Measurements from ENCODE around the gene SLIT3.

The SLIT3 gene

GRCh38 chr5:169168280-169168679 is 132.7 kb downstream of the SLIT3 start:
- Histone ChIP-seq H3K79me2 (ENCODE audit: insufficient read depth, low read depth) (no peaks in the 10 kb centered on the region), H3K9ac (no peak overlapping the region), H2AFZ (ENCODE audit: low read depth) (no peak overlapping the region), H3K4me3 (IDR thresholded peaks at IDR 0.05; ENCODE audit: insufficient read depth, low read depth, low read length) (no peak overlapping the region), H3K27ac (no peak overlapping the region), H4K20me1 (ENCODE audit: insufficient read depth) (no peaks in the 10 kb centered on the region), H3K4me2 (no peak overlapping the region), H3K4me1 (ENCODE audit: low read depth, poor library complexity, severe bottlenecking) (no peaks in the 10 kb centered on the region), H3K27me3 (ENCODE audit: insufficient read depth, low read depth) (no peaks in the 10 kb centered on the region), H3K36me3 (ENCODE audit: insufficient read depth) (no peaks in the 10 kb centered on the region)
- TF ChIP-seq CTCF (conservative IDR thresholded peaks at IDR 0.05; ENCODE audit: low read depth, low read length), result no peak

- Histone ChIP-seq H2AFZ (ENCODE audit: low read depth) (no peak overlapping the region), H4K20me1 (ENCODE audit: insufficient read depth) (no peaks in the 10 kb centered on the region), H3K4me1 (ENCODE audit: low read depth, poor library complexity, severe bottlenecking) (no peaks in the 10 kb centered on the region), H3K9ac (no peak overlapping the region), H3K36me3 (ENCODE audit: insufficient read depth) (no peaks in the 10 kb centered on the region), H3K79me2 (ENCODE audit: insufficient read depth, low read depth) (no peaks in the 10 kb centered on the region), H3K4me3 (IDR thresholded peaks at IDR 0.05; ENCODE audit: insufficient read depth, low read depth, low read length) (no peak overlapping the region), H3K27ac (no peak overlapping the region), H3K27me3 (ENCODE audit: insufficient read depth, low read depth) (no peaks in the 10 kb centered on the region), H3K4me2 (no peak overlapping the region)
- no peak for TF ChIP-seq CTCF (conservative IDR thresholded peaks at IDR 0.05; ENCODE audit: low read depth, low read length)
Measured at GRCh38 chr5:169166078-169166477, 134.9 kb downstream of the SLIT3 start.

- Histone ChIP-seq H3K4me1 (ENCODE audit: low read depth, poor library complexity, severe bottlenecking) (no peaks in the 10 kb centered on the region), H3K27ac (no peak overlapping the region), H3K79me2 (ENCODE audit: insufficient read depth, low read depth) (no peaks in the 10 kb centered on the region), H3K27me3 (ENCODE audit: insufficient read depth, low read depth) (no peaks in the 10 kb centered on the region), H3K9ac (no peak overlapping the region), H4K20me1 (ENCODE audit: insufficient read depth) (no peaks in the 10 kb centered on the region), H3K36me3 (ENCODE audit: insufficient read depth) (no peaks in the 10 kb centered on the region), H3K4me2 (no peak overlapping the region), H3K4me3 (IDR thresholded peaks at IDR 0.05; ENCODE audit: insufficient read depth, low read depth, low read length) (no peak overlapping the region), H2AFZ (ENCODE audit: low read depth) (no peak overlapping the region)
- TF ChIP-seq CTCF (conservative IDR thresholded peaks at IDR 0.05; ENCODE audit: low read depth, low read length), result no peak
Measured at GRCh38 chr5:169165052-169165451, 135.9 kb downstream of the SLIT3 start.

GRCh38 chr5:169164481-169164925 is 136.4 kb downstream of the SLIT3 start:
- no peaks in the 10 kb centered on the region for H3K36me3 ChIP-seq (ENCODE audit: insufficient read depth)
- H3K79me2 ChIP-seq (ENCODE audit: insufficient read depth, low read depth), result no peaks in the 10 kb centered on the region
- no peaks in the 10 kb centered on the region for H3K4me1 ChIP-seq (ENCODE audit: low read depth, poor library complexity, severe bottlenecking)
- H3K27me3 ChIP-seq (ENCODE audit: insufficient read depth, low read depth), result no peaks in the 10 kb centered on the region
- H3K4me3 ChIP-seq (IDR thresholded peaks at IDR 0.05; ENCODE audit: insufficient read depth, low read depth, low read length), result no peak overlapping the region
- no peak overlapping the region for H2AFZ ChIP-seq (ENCODE audit: low read depth)
- no peak for TF ChIP-seq CTCF (conservative IDR thresholded peaks at IDR 0.05; ENCODE audit: low read depth, low read length)
- no peak overlapping the region for H3K27ac ChIP-seq
- no peak overlapping the region for H3K4me2 ChIP-seq
- H4K20me1 ChIP-seq (ENCODE audit: insufficient read depth), result no peaks in the 10 kb centered on the region
- no peak overlapping the region for H3K9ac ChIP-seq
